ENCODE results near the gene TMPRSS2.

TMPRSS2 gene

GRCh38 chr21:41521489-41522027, 13.6 kb upstream of the TMPRSS2 start:
- Histone ChIP-seq H3K9ac (no peak overlapping the region), H3K79me2 (no peaks in the 10 kb centered on the region), H3K27ac (no peak overlapping the region), H2AFZ (no peak overlapping the region), H3K9me3 (ENCODE audit: control insufficient read depth, low read length) (no peaks in the 10 kb centered on the region), H3K4me2 (ENCODE audit: low read length) (no peak overlapping the region), H3K36me3 (ENCODE audit: control insufficient read depth, insufficient read depth, low read length) (no peaks in the 10 kb centered on the region), H3K27me3 (ENCODE audit: control insufficient read depth, insufficient read depth, low read length) (no peaks in the 10 kb centered on the region), H3K4me1 (no peaks in the 10 kb centered on the region), H3K4me3 (ENCODE audit: low read depth, low read length) (no peak overlapping the region)
- TF ChIP-seq CTCF (IDR thresholded peaks at IDR 0.05), result no peak

GRCh38 chr21:41520560-41521442, 12.8 kb upstream of the TMPRSS2 start:
- Histone ChIP-seq H3K9me3 (ENCODE audit: control insufficient read depth, low read length) (no peaks in the 10 kb centered on the region), H3K9ac (no peak overlapping the region), H3K4me3 (ENCODE audit: low read depth, low read length) (no peak overlapping the region), H3K79me2 (no peaks in the 10 kb centered on the region), H3K27ac (no peak overlapping the region), H3K27me3 (ENCODE audit: control insufficient read depth, insufficient read depth, low read length) (no peaks in the 10 kb centered on the region), H3K4me2 (ENCODE audit: low read length) (no peak overlapping the region), H2AFZ (no peak overlapping the region), H3K4me1 (no peaks in the 10 kb centered on the region), H3K36me3 (ENCODE audit: control insufficient read depth, insufficient read depth, low read length) (no peaks in the 10 kb centered on the region)
- TF ChIP-seq CTCF (IDR thresholded peaks at IDR 0.05), result no peak

- TF ChIP-seq CTCF (IDR thresholded peaks at IDR 0.05), result no peak
- Histone ChIP-seq H3K4me2 (ENCODE audit: low read length) (no peak overlapping the region), H3K79me2 (no peaks in the 10 kb centered on the region), H3K4me1 (no peaks in the 10 kb centered on the region), H3K27ac (no peak overlapping the region), H2AFZ (no peak overlapping the region), H3K9me3 (ENCODE audit: control insufficient read depth, low read length) (no peaks in the 10 kb centered on the region), H3K36me3 (ENCODE audit: control insufficient read depth, insufficient read depth, low read length) (no peaks in the 10 kb centered on the region), H3K27me3 (ENCODE audit: control insufficient read depth, insufficient read depth, low read length) (no peaks in the 10 kb centered on the region), H3K9ac (no peak overlapping the region), H3K4me3 (ENCODE audit: low read depth, low read length) (no peak overlapping the region)
These were observed 12.0 kb upstream of the TMPRSS2 start for GRCh38 chr21:41519806-41520559.

GRCh38 chr21:41518757-41519156, 10.8 kb upstream of the TMPRSS2 start:
- Histone ChIP-seq H3K4me2 (ENCODE audit: low read length) (no peak overlapping the region), H3K9me3 (ENCODE audit: control insufficient read depth, low read length) (no peaks in the 10 kb centered on the region), H3K79me2 (no peaks in the 10 kb centered on the region), H2AFZ (no peak overlapping the region), H3K4me3 (ENCODE audit: low read depth, low read length) (no peak overlapping the region), H3K27me3 (ENCODE audit: control insufficient read depth, insufficient read depth, low read length) (no peaks in the 10 kb centered on the region), H3K4me1 (no peaks in the 10 kb centered on the region), H3K9ac (no peak overlapping the region), H3K36me3 (ENCODE audit: control insufficient read depth, insufficient read depth, low read length) (no peaks in the 10 kb centered on the region), H3K27ac (no peak overlapping the region)
- no peak for TF ChIP-seq CTCF (IDR thresholded peaks at IDR 0.05)
